ENCODE data around the gene OR5A1.

DNA sequence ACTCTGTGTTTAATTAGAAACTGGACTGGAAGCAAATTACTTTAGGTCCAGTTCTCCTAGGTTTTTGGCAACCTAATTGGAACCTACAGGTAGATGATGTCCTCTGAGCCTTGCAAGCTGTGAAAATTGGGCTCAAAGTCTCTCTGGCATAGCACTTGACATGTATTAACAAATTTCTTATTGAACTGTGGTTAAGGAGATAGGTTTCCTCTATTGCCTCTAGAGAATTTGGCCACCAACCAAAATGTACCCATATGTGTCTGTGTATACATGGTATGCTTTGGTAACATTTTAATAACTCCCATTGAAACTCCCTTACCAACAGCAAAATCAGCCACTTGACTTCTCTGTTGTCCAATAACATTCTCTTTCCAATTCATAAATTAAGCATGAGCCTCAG, 36.7 kb downstream of the OR5A1 start, which contains the start of gene OR4D10:
- no peak for TF ChIP-seq POLR2A (IDR thresholded peaks at IDR 0.05)
- TF ChIP-seq, protein P1, sequence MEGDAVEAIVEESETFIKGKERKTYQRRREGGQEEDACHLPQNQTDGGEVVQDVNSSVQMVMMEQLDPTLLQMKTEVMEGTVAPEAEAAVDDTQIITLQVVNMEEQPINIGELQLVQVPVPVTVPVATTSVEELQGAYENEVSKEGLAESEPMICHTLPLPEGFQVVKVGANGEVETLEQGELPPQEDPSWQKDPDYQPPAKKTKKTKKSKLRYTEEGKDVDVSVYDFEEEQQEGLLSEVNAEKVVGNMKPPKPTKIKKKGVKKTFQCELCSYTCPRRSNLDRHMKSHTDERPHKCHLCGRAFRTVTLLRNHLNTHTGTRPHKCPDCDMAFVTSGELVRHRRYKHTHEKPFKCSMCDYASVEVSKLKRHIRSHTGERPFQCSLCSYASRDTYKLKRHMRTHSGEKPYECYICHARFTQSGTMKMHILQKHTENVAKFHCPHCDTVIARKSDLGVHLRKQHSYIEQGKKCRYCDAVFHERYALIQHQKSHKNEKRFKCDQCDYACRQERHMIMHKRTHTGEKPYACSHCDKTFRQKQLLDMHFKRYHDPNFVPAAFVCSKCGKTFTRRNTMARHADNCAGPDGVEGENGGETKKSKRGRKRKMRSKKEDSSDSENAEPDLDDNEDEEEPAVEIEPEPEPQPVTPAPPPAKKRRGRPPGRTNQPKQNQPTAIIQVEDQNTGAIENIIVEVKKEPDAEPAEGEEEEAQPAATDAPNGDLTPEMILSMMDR (IDR thresholded peaks at IDR 0.05 in 8 of 11, conservative IDR thresholded peaks at IDR 0.05 in 3 of 11), result no peak

All from spleen (tissue), 7 donors.